Activated T-cell treated with anti-CD3 and anti-CD28 coated beads for 4 hours (primary cell): ENCODE measurements around the gene SMCO3.

ENCODE experiments used
- DNase-seq: peaks from one replicate; pipeline ENCODE4 v3.0.0-alpha.2; 2020

The SMCO3 gene

GRCh38 chr12:14826491-14826890 lies 12.5 kb upstream of the SMCO3 start:
- no peak for DNase-seq

DNA sequence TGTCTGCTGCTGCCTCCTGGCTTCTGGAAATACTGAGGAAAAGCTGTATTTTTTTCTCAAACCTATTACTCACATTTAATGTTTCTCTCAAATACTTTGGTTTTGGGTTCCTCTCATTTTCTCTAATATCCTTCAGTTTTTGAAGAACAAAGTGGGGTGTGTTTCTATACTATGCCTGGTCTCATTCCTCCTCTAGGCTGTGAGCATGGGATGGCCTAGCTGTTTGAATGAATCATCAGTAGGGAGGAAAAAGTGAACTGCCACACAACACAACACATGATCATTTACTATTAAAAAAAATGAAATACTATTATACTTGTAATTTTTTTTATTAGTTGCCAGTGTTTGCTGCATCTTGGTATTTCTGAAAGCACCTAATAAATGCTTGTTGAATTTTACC lies 11.3 kb upstream of the SMCO3 start:
- DNase-seq, result no peak

DNA sequence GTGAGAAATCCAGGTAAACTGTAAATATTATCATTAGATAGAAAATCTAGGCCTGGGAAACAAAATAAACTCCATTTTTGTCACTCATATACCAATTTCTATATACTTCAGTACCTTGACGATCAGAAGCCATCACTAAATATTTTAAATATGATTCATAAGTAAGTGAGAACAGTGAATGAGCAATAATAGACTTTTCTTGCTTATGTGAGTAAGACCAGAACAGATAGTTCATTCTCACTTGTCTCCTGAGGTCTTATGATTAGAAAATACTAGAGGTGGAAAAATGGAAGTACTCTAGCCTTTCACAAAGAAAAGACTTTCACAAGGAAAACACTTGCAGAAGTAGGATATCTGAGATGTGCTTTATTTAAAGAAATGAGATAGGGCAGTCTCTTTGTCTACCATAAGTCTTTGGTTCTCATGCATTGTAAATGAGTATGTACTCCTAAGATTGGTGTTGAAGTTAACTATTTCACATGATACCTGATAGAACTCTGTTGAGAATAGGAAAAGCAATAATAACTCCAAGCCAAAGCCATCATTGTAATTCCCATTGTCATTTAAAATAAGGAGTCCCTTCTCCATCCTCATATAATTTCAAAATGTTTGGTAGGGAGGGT lies 10.1 kb upstream of the SMCO3 start:
- no peak for DNase-seq

DNA sequence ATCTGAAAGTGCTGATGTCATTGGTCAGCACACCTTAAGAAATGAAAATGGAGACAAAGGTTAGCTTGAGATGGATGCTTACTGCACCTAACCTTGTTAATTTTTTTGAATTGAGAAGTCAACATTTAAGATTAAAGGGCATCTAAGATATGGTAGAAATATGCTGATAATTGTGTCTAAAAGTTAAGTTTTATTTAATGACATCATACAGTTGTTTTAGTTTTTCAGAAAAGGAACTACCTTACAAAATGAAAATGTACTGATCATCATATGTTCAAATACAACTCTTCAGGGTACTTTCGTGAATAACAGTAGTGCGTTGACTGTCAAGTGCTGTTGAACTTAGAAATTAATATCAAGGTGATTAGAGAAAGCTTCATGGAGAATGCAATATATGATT lies 2.5 kb downstream of the SMCO3 start:
- DNase-seq, result no peak

DNA sequence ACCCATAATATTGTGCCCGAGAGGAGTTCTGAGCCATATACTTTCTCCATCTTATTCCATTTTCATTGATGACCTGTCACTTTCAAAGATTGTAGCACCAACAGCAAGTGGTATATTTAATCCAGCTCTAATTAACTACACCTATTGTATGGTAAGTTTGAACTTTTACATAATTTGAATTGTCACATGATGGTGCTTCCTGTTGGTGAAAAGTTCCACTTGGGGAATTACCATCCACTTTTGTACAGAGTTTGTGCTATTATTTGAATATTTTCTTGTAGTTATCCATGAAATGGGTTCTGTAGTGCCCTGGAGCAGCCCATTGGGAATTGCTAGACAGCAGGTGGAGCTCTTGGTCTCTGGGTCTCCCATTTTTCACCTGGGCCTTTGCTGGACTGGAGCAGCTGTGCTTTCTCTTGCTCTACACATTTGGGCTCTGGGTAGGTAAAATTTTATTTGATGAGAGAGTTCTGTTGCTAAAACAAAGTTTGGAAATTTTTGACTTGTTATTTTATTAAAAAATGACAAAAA lies 3.0 kb downstream of the SMCO3 start:
- DNase-seq, result no peak

- DNase-seq, result no peak
These were observed 3.6 kb downstream of the SMCO3 start for GRCh38 chr12:14810167-14810952.

DNA sequence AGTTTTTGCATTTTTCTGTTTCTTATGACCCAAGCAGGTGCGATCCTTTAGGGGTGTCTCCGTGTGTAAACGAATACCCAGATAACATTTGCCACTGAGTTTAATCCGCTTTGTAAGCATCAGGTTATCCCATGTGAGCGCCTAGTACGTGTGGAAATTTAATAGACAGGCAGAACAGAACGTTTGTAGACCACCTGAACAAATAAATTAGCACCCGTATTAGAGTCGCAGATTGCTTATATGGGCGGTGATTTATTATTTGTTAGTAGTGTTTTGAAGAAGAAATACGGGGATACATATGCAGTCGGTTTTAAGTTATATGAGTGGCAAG lies 10.2 kb downstream of the SMCO3 start:
- no peak for DNase-seq

GRCh38 chr12:14803011-14803829 lies 10.8 kb downstream of the SMCO3 start, which contains the start of the genes C12orf60 and WBP11:
Gene C12orf60 (plus strand): TSS chr12:14803670. CDS start chr12:14822936, 19,266 bp downstream.
Gene WBP11 (minus strand): TSS chr12:14803478. CDS start chr12:14801383, 2,095 bp downstream.
- peak; percentile 81 for DNase-seq

- DNase-seq, result no peak
These were observed 11.3 kb downstream of the SMCO3 start for GRCh38 chr12:14802721-14803010.

GRCh38 chr12:14802247-14802646 lies 11.7 kb downstream of the SMCO3 start:
- no peak for DNase-seq

DNA sequence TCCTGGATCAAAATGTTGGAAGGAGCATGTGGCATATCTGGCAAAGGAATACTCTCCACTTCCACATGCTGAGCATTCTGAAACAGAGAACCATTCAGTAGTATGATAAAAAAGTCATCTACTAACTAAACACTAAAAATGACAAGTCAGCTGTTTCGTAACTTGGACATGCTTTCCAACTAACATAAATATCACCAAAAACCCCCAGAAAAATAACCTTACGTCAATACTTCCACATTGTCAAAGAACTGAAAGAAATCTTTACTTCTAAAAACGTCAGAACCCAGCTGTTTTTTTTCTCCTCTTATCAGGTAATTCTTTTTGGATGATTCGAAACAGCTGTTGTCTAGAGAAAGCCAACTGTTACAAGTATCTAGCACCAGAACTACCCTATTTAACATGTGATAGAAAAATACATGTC lies 18.9 kb downstream of the SMCO3 start:
- DNase-seq, result no peak

GRCh38 chr12:14785568-14785967 lies 28.4 kb downstream of the SMCO3 start:
- DNase-seq, result no peak

GRCh38 chr12:14784471-14784870 lies 29.5 kb downstream of the SMCO3 start:
- DNase-seq, result no peak

DNA sequence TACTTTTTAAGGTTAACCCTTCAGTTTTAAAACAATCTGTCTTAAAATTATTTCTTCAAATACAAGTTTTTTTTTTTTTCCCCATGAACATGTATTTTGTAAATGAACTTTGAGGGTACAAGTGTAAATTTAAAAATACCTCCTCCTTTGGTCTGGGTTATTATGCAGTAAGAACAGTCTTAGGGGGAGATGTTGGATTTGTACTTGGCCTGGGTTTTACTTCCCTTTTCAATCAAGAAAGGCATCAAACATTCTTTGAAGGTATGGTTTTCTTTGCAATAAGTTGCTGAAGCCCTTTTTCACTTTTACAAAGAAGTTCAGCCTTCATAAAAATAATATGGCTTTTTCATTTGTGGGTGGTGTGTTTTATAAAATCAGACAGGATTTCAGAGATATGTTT lies 31.2 kb downstream of the SMCO3 start:
- DNase-seq, result no peak

GRCh38 chr12:14781563-14781962 lies 32.4 kb downstream of the SMCO3 start:
- no peak for DNase-seq

DNA sequence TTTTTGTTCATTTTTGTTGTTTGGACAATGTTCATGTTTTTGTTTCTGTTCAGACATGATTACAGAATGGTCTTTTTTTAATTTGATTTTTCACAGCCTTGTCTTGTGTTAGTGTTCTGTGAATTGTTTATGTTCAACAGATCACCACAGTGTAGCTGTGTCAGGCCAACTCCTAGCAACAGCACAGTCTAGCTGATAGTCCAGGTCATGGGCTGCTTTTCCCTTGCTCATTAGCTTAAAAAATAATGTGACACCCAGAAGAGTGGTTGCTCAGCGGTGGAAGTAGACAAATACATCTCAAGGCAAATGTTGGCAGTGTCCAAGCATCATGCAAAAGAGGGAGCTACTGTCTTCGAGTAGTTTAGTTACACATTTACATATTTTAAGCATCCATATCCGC lies 33.1 kb downstream of the SMCO3 start:
- no peak for DNase-seq

DNA sequence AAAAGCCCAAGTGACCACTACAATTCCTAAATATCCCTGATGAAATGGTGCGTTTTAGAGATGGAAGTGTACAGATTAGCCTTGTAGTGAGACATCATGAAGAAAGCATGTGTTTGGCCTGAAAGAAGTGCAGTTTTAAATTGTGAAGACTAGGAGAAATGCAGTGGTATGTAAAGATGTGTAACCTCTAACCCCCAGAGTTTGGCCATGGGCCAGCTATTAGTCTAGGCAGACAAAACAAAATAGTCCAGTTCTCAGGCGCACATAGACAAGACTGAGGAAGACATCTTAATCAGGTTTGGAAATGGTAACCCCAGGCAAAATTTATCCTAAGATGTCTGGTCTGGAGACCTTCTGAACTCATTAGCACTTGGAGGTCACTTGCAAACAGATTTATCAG lies 34.1 kb downstream of the SMCO3 start:
- no peak for DNase-seq

DNA sequence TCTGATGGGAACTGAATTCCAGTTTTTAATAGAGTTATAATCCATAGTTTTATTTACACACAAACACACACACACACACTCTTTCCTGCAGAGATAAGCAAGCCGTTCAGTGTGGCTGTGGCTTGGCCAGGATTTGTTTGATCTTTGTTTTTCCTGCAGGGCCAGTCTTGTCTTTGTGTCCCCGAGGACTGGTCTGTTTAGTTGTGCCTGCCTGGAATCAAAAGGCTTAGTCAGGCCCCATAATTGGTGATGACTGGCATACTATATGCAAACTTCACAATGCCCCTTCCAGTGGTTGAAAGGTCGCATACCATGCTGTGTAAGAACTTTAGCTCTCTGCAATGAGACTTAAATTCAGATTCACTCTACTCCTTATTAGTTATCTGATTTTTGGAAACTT lies 36.7 kb downstream of the SMCO3 start:
- no peak for DNase-seq

DNA sequence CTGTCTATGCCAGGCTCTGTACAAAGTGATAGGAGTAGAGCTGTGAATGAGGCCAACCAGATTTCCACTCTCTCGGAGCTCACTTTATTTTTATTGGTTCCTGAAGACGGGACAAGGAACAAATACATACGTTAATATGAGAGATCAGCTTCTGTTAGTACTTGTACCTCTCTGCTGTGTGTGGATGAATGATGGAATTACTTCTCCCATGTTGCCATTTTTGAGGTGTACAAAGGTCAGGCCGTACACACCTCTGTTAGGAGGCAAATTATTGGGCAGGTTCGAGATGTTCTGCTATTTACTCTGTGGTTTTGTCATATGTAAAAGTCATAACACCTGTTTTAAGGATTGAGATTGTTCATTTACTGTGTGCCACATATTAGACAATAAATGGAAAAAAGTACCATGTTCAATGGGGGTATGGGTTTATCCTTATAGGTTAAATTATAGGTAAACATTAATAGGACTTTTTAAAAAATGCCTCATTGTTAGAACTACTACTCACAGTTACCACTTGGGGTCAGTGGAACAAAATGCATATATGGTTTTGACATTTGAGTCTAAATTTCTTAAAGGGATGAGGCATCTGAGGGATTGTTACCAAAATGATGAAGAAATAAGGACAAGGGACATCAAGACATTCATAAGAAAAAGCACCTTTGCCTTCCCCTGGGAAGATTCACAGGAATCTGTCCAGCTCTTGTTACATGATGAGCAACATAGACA lies 37.6 kb downstream of the SMCO3 start:
- no peak for DNase-seq

DNA sequence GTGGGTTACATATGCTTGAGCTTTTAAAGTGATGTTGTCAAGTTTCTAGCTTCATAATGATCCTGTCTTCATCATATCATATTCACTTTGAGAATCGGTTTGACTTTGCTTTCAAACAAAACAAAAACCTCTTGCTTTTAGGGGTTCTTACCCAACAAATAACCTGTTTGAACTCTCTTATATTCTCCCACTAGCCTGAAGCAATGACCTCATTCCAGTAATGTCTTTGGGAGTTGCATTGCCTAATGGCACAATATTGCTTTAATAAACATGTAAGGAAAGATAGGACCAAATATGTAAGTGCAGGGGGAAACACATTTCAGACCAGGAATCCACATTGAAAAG lies 38.4 kb downstream of the SMCO3 start:
- DNase-seq, result no peak

- DNase-seq, result no peak
These were observed 38.9 kb downstream of the SMCO3 start for GRCh38 chr12:14774906-14775635.
